ENCODE results near the gene FBXL5. TPM values are rescaled to one million over a fixed set of nuclear protein-coding genes. Genes with fewer than 3 reads are reported as not detected.

Gene FBXL5
- total and polyA plus RNA-seq, 4 donors = 69.3 to 81.1 (median 74.8) TPM

DNA sequence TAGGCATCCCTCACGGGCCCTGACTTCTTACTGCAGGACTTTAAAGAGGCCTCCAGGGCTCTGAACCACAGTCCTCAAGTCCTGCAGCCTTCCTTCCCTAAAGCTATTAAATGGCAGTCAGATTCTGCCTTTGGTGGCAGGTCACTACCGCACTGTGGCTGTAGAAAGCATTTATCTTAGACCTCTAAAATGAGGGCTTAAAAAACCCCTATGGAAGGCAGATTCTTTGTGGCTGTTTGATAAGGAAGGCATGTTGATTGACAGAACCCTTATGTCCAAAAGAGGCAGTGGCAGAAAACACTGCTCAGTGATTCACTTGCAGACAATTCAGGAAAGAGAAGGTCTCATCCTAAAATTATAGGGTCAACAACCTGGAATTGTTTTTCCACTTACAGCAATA lies 79.2 kb downstream of the FBXL5 start:
- intact Hi-C loops (cut with DNase I) = no loop called here
- H3K9me3 ChIP-seq (ENCODE audit: control insufficient read depth, low read length) = no peaks in the 10 kb centered on the region
- H3K36me3 ChIP-seq (ENCODE audit: control insufficient read depth in 1 of 2, insufficient read depth in 2 of 2, low read length in 1 of 2) = peaks cover 0 to 2% of the 10 kb centered on the region in 2 donors
- no peak overlapping the region for H3K4me3 ChIP-seq (ENCODE audit: low read length in 2 of 2)
- H3K27me3 ChIP-seq (ENCODE audit: control insufficient read depth in 1 of 2, insufficient read depth in 2 of 2, low read length in 1 of 2) = no peaks in the 10 kb centered on the region
- ATAC-seq (ENCODE audit: low FRiP score) (no peak), DNase-seq (no peak)
- 51 to 55% methylated on average over 2 of the region's 2 CpGs for WGBS, 2 donors
- peaks cover 0 to 2% of the 10 kb centered on the region in 2 donors for H3K4me1 ChIP-seq (ENCODE audit: control insufficient read depth in 1 of 2, insufficient read depth in 2 of 2, low read length in 2 of 2)
- no peak overlapping the region for H3K27ac ChIP-seq (ENCODE audit: low read depth in 1 of 2, low read length in 2 of 2)

DNA sequence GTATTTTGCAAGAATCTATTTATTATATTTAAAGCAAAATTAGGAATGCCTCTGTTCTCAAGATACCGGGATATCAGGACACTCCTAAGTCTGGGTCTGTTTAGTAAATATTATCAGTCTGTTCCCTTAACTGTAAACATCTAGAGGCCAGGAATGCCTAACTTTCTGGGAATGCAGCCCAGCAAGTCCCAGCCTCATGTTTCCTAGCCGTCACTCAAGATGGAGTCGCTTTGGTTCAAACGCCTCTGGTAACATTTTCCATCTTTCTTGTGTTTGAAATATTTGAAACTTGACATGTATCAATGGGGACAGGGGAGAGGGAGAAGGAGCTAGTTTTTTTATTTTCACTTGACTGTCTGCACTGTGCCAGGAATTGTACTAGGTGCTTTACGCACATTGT lies 85.4 kb downstream of the FBXL5 start:
- WGBS, 2 donors = 89 to 92% methylated on average over 5 of the region's 5 CpGs
- DNase-seq (no peak), ATAC-seq (ENCODE audit: low FRiP score) (no peak)
- no peak overlapping the region for H3K4me3 ChIP-seq (ENCODE audit: low read length in 2 of 2)
- no peak overlapping the region for H3K27ac ChIP-seq (ENCODE audit: low read depth in 1 of 2, low read length in 2 of 2)
- no peaks in the 10 kb centered on the region for H3K4me1 ChIP-seq (ENCODE audit: control insufficient read depth in 1 of 2, insufficient read depth in 2 of 2, low read length in 2 of 2)
- no peaks in the 10 kb centered on the region for H3K27me3 ChIP-seq (ENCODE audit: control insufficient read depth in 1 of 2, insufficient read depth in 2 of 2, low read length in 1 of 2)
- H3K36me3 ChIP-seq (ENCODE audit: control insufficient read depth in 1 of 2, insufficient read depth in 2 of 2, low read length in 1 of 2) = peaks cover 7 to 9% of the 10 kb centered on the region in 2 donors
- intact Hi-C loops (cut with DNase I) = no loop called here
- no peaks in the 10 kb centered on the region for H3K9me3 ChIP-seq (ENCODE audit: control insufficient read depth, low read length)

DNA sequence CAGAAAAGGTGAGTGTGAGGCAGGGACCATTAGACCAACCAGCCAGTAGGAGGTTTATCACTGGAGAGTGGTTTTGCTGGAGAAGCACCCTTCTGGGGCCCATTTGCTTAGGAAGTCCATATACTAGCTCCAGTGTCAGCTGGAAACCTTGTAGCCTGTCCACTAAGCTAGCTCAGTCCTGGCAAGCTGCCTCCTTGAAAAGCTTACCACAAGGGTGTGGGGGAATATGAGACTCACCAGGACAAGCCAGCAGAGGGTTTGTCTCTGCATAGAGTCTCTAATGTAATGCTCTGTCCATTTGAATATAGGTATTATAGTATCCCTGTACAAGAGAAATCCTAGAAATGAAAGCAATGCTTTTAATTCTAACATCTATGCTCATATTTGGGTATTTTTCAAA lies 86.3 kb downstream of the FBXL5 start:
- ATAC-seq (ENCODE audit: low FRiP score) (no peak), DNase-seq (no peak)
- Histone ChIP-seq H3K27ac (ENCODE audit: low read depth in 1 of 2, low read length in 2 of 2) (no peak overlapping the region), H3K36me3 (ENCODE audit: control insufficient read depth in 1 of 2, insufficient read depth in 2 of 2, low read length in 1 of 2) (peaks cover 8 to 9% of the 10 kb centered on the region in 2 donors), H3K27me3 (ENCODE audit: control insufficient read depth in 1 of 2, insufficient read depth in 2 of 2, low read length in 1 of 2) (no peaks in the 10 kb centered on the region), H3K4me1 (ENCODE audit: control insufficient read depth in 1 of 2, insufficient read depth in 2 of 2, low read length in 2 of 2) (no peaks in the 10 kb centered on the region), H3K9me3 (ENCODE audit: control insufficient read depth, low read length) (no peaks in the 10 kb centered on the region), H3K4me3 (ENCODE audit: low read length in 2 of 2) (no peak overlapping the region)
- intact Hi-C loops (cut with DNase I) = no loop called here

DNA sequence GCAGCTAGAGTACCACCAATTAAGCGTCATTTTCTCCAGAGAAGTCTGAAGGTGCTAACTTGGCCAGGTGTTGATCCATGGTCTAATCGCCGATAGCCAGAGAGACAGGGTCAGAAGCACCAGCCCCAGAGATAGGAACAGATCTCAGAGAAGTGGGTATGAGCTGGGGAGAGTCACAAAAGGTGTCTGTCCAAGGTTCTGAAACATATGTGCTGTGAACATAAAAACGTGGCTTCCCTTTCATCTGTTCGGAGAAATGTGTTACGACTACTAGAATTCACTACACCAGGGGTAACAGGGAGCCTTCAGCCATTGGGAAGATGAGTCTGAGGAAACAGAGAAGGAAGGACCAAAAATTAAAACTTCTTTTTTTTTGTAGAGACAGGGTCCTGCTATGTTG lies 91.3 kb downstream of the FBXL5 start:
- H3K9me3 ChIP-seq (ENCODE audit: control insufficient read depth, low read length) = no peaks in the 10 kb centered on the region
- no peak overlapping the region for H3K4me3 ChIP-seq (ENCODE audit: low read length in 2 of 2)
- DNase-seq = no peak
- H3K4me1 ChIP-seq (ENCODE audit: control insufficient read depth in 1 of 2, insufficient read depth in 2 of 2, low read length in 2 of 2) = no peaks in the 10 kb centered on the region
- peaks cover 5 to 14% of the 10 kb centered on the region in 2 donors for H3K36me3 ChIP-seq (ENCODE audit: control insufficient read depth in 1 of 2, insufficient read depth in 2 of 2, low read length in 1 of 2)
- no peak for ATAC-seq (ENCODE audit: low FRiP score)
- intact Hi-C loops (cut with DNase I) = no loop called here
- 76 to 78% methylated on average over 6 of the region's 6 CpGs for WGBS, 2 donors
- H3K27me3 ChIP-seq (ENCODE audit: control insufficient read depth in 1 of 2, insufficient read depth in 2 of 2, low read length in 1 of 2) = no peaks in the 10 kb centered on the region
- H3K27ac ChIP-seq (ENCODE audit: low read depth in 1 of 2, low read length in 2 of 2) = no peak overlapping the region

DNA sequence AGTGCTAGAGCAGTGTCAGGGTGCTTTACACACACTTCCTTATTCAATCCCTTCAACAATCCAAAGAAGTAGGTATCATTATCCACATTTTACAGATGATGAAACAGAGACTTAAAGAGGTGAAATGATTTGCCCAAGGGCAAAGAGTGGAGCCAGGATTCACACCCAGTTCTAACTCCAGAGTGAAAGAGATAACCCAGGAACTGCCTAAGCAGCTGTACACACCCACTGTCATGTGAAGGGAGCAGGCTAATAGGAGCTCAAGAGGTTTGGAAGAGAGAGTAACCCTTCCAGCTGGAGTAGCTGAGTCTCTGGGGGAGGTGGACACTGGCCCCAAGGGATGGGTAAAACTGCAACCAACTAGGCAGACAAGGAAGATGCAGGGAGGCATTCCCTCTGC lies 92.5 kb downstream of the FBXL5 start:
- Histone ChIP-seq H3K27me3 (ENCODE audit: control insufficient read depth in 1 of 2, insufficient read depth in 2 of 2, low read length in 1 of 2) (no peaks in the 10 kb centered on the region), H3K9me3 (ENCODE audit: control insufficient read depth, low read length) (no peaks in the 10 kb centered on the region), H3K4me1 (ENCODE audit: control insufficient read depth in 1 of 2, insufficient read depth in 2 of 2, low read length in 2 of 2) (no peaks in the 10 kb centered on the region), H3K4me3 (ENCODE audit: low read length in 2 of 2) (no peak overlapping the region), H3K27ac (ENCODE audit: low read depth in 1 of 2, low read length in 2 of 2) (no peak overlapping the region), H3K36me3 (ENCODE audit: control insufficient read depth in 1 of 2, insufficient read depth in 2 of 2, low read length in 1 of 2) (peaks cover 0 to 12% of the 10 kb centered on the region in 2 donors)
- DNase-seq (no peak), ATAC-seq (ENCODE audit: low FRiP score) (no peak)
- intact Hi-C loops (cut with DNase I) = no loop called here

DNA sequence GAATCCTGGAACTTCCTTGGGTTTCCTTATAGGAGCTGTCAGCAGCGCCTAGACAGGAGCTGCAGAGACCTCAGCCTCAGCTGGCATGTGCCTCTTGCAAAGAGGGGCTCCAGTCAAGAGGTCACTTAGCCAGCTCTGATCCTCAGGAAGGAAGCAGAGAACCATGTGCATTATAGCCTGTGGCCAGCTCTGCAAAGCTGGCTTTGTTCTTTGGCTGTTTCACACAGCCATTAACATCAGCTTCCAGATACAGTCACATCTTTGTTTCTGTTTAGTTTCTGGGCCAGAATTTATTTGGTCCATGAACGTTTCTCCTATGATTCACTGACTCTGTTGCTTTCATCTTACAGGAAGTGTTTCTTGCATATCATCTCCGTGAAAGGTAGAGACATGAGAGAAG lies 93.0 kb downstream of the FBXL5 start:
- no peak overlapping the region for H3K27ac ChIP-seq (ENCODE audit: low read depth in 1 of 2, low read length in 2 of 2)
- no peak overlapping the region for H3K4me3 ChIP-seq (ENCODE audit: low read length in 2 of 2)
- no peaks in the 10 kb centered on the region for H3K9me3 ChIP-seq (ENCODE audit: control insufficient read depth, low read length)
- H3K4me1 ChIP-seq (ENCODE audit: control insufficient read depth in 1 of 2, insufficient read depth in 2 of 2, low read length in 2 of 2) = no peaks in the 10 kb centered on the region
- DNase-seq = no peak
- H3K27me3 ChIP-seq (ENCODE audit: control insufficient read depth in 1 of 2, insufficient read depth in 2 of 2, low read length in 1 of 2) = no peaks in the 10 kb centered on the region
- H3K36me3 ChIP-seq (ENCODE audit: control insufficient read depth in 1 of 2, insufficient read depth in 2 of 2, low read length in 1 of 2) = peaks cover 0 to 12% of the 10 kb centered on the region in 2 donors
- no peak for ATAC-seq (ENCODE audit: low FRiP score)
- WGBS, 2 donors = 57 to 60% methylated on average over 3 of the region's 3 CpGs
- intact Hi-C loops (cut with DNase I) = no loop called here

DNA sequence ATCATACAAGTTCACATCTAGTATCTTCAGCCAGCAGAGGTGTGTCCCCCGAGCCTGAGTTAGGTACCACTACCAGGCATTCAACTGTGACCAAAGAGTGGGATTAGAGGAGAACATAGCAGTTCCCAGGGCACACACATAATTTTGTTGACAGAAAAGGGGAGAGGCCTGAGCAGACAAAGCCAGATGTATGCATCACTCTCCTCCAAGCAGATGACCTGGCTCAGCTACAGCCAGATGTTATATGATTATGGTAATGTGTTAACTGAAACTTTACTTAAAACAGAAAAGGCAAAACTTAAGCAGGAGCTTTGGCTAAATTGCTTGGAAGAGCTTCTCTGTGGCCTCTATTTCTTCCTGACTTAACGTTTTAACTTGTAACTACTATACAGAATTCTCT lies 96.6 kb downstream of the FBXL5 start:
- DNase-seq (no peak), ATAC-seq (ENCODE audit: low FRiP score) (no peak)
- H3K36me3 ChIP-seq (ENCODE audit: control insufficient read depth in 1 of 2, insufficient read depth in 2 of 2, low read length in 1 of 2) = peaks cover 0 to 11% of the 10 kb centered on the region in 2 donors
- no peak overlapping the region for H3K27ac ChIP-seq (ENCODE audit: low read depth in 1 of 2, low read length in 2 of 2)
- no peaks in the 10 kb centered on the region for H3K4me1 ChIP-seq (ENCODE audit: control insufficient read depth in 1 of 2, insufficient read depth in 2 of 2, low read length in 2 of 2)
- intact Hi-C loops (cut with DNase I) = no loop called here
- 80 to 90% methylated on average over 2 of the region's 2 CpGs for WGBS, 2 donors
- H3K4me3 ChIP-seq (ENCODE audit: low read length in 2 of 2) = no peak overlapping the region
- no peaks in the 10 kb centered on the region for H3K27me3 ChIP-seq (ENCODE audit: control insufficient read depth in 1 of 2, insufficient read depth in 2 of 2, low read length in 1 of 2)
- H3K9me3 ChIP-seq (ENCODE audit: control insufficient read depth, low read length) = no peaks in the 10 kb centered on the region

DNA sequence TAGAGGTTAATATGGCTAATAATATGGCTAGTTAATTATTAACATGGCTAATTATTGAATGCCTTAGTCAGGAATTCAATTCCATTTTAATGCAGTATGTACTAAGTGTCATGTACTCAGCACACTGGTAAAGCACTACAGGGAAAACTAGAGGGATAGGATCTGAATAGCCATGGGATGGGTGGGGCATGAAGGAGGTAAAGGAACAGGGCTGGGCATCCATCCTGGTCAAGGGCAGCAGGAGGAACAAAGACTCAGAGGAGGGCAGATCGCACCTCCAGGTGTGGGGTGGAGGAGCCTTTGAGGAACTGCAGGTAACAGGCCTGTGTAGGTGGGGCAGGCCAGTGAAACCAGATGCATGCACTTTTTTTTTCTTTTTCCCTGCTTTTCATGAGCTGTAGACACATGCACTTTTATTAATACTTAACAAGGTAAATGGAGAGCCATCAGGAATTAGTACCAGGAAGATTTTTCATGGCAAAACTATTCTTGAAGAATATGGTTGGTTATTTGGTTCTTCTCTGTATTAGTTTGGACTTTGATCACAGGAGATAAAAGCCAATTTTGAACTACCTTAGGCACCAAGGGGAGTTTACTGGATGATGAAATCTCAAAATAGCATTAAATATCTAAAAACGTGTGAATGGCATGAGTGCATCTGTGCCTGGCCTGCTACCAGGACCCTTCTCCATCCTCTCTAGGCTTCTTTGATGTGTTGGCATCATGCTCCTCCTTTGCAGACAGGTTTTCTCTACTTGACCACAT lies 97.2 kb downstream of the FBXL5 start:
- no peak for ATAC-seq (ENCODE audit: low FRiP score)
- Histone ChIP-seq H3K9me3 (ENCODE audit: control insufficient read depth, low read length) (no peaks in the 10 kb centered on the region), H3K27me3 (ENCODE audit: control insufficient read depth in 1 of 2, insufficient read depth in 2 of 2, low read length in 1 of 2) (no peaks in the 10 kb centered on the region), H3K27ac (ENCODE audit: low read depth in 1 of 2, low read length in 2 of 2) (no peak overlapping the region), H3K4me3 (ENCODE audit: low read length in 2 of 2) (no peak overlapping the region), H3K36me3 (ENCODE audit: control insufficient read depth in 1 of 2, insufficient read depth in 2 of 2, low read length in 1 of 2) (peaks cover 0 to 8% of the 10 kb centered on the region in 2 donors), H3K4me1 (ENCODE audit: control insufficient read depth in 1 of 2, insufficient read depth in 2 of 2, low read length in 2 of 2) (no peaks in the 10 kb centered on the region)
- 69 to 75% methylated on average over 2 of the region's 2 CpGs for WGBS, 2 donors
- no peak for DNase-seq
- intact Hi-C loops (cut with DNase I) = no loop called here

DNA sequence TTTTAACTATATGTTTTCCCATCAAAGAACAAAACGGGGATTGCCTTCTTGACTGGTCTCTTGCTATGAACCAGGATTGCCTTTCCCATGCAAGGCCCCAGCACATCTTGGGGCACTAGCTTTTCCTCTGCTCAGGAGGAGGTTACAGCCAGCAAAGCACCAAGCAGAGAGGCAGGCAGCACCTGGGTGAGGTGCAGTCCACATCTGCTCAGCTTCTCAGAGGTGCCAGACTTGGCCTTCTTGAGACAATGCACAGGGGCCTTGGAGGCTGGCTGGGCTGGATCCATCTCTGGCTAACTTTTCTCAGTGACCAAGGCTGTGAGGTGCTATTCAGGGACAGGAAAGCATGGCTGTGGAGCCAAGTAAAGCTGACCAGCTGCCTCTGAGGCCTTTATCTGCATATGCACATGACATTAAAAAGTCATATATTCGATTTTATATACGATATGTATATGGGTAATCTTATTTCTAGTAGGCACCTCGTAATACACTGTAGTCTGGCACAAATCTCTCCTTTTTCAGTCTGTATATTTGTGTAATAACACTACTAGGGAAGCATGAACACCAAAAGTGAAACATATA lies 98.6 kb downstream of the FBXL5 start:
- Histone ChIP-seq H3K4me1 (ENCODE audit: control insufficient read depth in 1 of 2, insufficient read depth in 2 of 2, low read length in 2 of 2) (no peaks in the 10 kb centered on the region), H3K36me3 (ENCODE audit: control insufficient read depth in 1 of 2, insufficient read depth in 2 of 2, low read length in 1 of 2) (peaks cover 0 to 9% of the 10 kb centered on the region in 2 donors), H3K4me3 (ENCODE audit: low read length in 2 of 2) (no peak overlapping the region), H3K9me3 (ENCODE audit: control insufficient read depth, low read length) (no peaks in the 10 kb centered on the region), H3K27me3 (ENCODE audit: control insufficient read depth in 1 of 2, insufficient read depth in 2 of 2, low read length in 1 of 2) (no peaks in the 10 kb centered on the region), H3K27ac (ENCODE audit: low read depth in 1 of 2, low read length in 2 of 2) (peak overlapping the region in 1 of 2 donors; percentile 36)
- no peak for ATAC-seq (ENCODE audit: low FRiP score)
- intact Hi-C loops (cut with DNase I) = no loop called here
- no peak for DNase-seq
- 90 to 91% methylated on average over 4 of the region's 4 CpGs for WGBS, 2 donors
